Fibroblast of mammary gland (primary cell): ENCODE results near the gene SMYD3.

Experiments
- DNase-seq: peaks from one replicate; pipeline ENCODE4 v3.0.0-alpha.2; 2010; ENCODE audit warnings: low read depth
- H3K4me3 ChIP-seq: 2 replicates; pipeline ENCODE4 v1.5.1; 2011; ENCODE audit warnings: low read depth, mild to moderate bottlenecking, low read length, moderate library complexity; ENCODE audit not compliant: control insufficient read depth
- CTCF ChIP-seq: conservative IDR thresholded peaks from 2 replicates; pipeline ENCODE4 v1.5.1; 2011; ENCODE audit warnings: low read depth, low read length, inconsistent platforms; ENCODE audit not compliant: control insufficient read depth, insufficient read depth

Gene SMYD3

GRCh38 chr1:246503341-246503740 lies 3.7 kb downstream of the SMYD3 start:
- no peak overlapping the region for H3K4me3 ChIP-seq
- no peak for TF ChIP-seq CTCF
- peak; percentile 18 for DNase-seq

GRCh38 chr1:246497331-246497915 lies 9.7 kb downstream of the SMYD3 start:
- TF ChIP-seq CTCF, result peak; percentile 66
- DNase-seq, result peak; percentile 83

GRCh38 chr1:246492611-246493245 lies 14.4 kb downstream of the SMYD3 start:
- H3K4me3 ChIP-seq, result no peak overlapping the region
- DNase-seq, result peak; percentile 74
- TF ChIP-seq CTCF, result peak; percentile 95

More at GRCh38 chr1:246497331-246497915, 9.7 kb downstream of the SMYD3 start:
- no peak overlapping the region for H3K4me3 ChIP-seq

- no peak for TF ChIP-seq CTCF
- DNase-seq, result no peak
- no peak overlapping the region for H3K4me3 ChIP-seq
These were observed 15.5 kb downstream of the SMYD3 start for GRCh38 chr1:246491551-246492053.

GRCh38 chr1:246488674-246489073 lies 18.4 kb downstream of the SMYD3 start:
- no peak overlapping the region for H3K4me3 ChIP-seq
- TF ChIP-seq CTCF, result no peak
- DNase-seq, result no peak

GRCh38 chr1:246483569-246483933 lies 23.5 kb downstream of the SMYD3 start:
- TF ChIP-seq CTCF, result no peak
- no peak overlapping the region for H3K4me3 ChIP-seq
- DNase-seq, result no peak
